Measurements from ENCODE around the gene IDUA. TPM values are rescaled to one million over a fixed set of nuclear protein-coding genes. Genes with fewer than 3 reads are reported as not detected.
A peak's percentile ranks its signal among the peaks of the same experiment; 100 is the strongest.

IDUA gene
- total RNA-seq, 1 donor from 2014 or later = 14.9 TPM

DNA sequence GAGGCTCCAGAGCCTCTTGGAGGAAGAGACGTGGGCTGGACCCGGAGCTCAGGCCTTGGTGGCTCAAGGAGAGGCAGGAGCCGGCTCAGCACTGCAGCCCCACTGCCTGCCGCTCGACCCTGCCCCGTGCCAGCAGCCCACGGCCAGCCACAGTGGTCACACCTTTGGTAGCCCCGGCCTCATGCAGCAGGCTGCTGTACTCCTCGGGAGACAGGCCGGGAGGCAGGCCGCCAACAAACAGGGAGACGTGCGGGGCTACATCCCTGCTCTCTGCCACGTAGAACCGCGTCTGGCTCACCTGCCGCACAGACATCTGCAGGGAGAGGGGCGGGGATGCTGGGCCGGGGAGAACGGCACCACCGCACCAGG, 21.1 kb upstream of the IDUA start:
- Mint-ChIP-seq H3K4me3 (ENCODE audit: unreplicated experiment) (peak overlapping the region; percentile 69), H3K27ac (ENCODE audit: unreplicated experiment) (no peak overlapping the region), H3K36me3 (ENCODE audit: low read depth, unreplicated experiment) (peaks cover 3% of the 10 kb centered on the region), H3K9me3 (ENCODE audit: unreplicated experiment) (no peaks in the 10 kb centered on the region), H3K4me1 (ENCODE audit: unreplicated experiment) (no peaks in the 10 kb centered on the region), H3K27me3 (ENCODE audit: unreplicated experiment) (peaks cover 21% of the 10 kb centered on the region)
- no peak for DNase-seq (ENCODE audit: low spot score)
- TF ChIP-seq, protein P1, sequence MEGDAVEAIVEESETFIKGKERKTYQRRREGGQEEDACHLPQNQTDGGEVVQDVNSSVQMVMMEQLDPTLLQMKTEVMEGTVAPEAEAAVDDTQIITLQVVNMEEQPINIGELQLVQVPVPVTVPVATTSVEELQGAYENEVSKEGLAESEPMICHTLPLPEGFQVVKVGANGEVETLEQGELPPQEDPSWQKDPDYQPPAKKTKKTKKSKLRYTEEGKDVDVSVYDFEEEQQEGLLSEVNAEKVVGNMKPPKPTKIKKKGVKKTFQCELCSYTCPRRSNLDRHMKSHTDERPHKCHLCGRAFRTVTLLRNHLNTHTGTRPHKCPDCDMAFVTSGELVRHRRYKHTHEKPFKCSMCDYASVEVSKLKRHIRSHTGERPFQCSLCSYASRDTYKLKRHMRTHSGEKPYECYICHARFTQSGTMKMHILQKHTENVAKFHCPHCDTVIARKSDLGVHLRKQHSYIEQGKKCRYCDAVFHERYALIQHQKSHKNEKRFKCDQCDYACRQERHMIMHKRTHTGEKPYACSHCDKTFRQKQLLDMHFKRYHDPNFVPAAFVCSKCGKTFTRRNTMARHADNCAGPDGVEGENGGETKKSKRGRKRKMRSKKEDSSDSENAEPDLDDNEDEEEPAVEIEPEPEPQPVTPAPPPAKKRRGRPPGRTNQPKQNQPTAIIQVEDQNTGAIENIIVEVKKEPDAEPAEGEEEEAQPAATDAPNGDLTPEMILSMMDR (IDR thresholded peaks at IDR 0.05; ENCODE audit: unreplicated experiment) = no peak

DNA sequence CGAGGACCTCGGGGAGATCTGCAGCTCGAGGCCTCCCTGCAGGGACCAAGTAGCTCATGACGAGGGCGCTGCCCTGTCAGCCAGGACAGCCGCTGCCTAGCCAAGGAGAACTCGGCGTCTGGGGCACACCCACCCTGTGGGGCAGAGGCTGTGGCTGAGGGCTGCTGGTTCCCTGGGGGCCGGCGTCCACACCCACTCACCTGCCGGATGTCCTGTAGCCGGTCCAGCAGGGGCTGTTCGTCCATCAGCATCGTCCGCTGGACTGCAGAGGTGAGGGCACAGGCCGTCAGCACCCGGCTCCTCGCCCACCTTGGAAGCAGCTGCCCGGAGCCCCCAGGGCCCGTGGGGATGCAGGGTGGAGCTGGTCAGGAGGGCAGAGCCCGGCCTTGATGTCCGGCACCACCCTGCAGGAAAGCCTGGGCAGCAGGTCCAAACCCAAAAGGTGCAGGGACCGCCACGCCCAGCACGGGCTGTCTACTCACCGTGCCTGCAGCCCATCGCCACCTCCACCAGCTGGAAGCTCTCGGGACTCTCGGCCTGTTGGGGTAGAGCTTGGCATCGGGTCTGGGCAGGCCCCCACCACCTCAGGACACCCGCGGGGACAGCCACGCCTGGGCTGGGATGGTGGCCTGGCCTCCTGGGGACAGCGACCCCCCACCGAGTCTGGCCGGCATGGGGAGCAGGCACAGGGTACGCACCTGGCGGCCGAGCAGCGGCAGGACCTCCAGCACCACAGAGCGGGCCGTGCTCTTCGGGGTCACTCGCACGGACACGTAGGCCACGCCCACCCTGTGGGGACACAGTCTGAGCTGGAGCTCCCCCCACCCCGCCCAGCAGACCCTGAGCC, 20.4 kb upstream of the IDUA start:
- no peaks in the 10 kb centered on the region for H3K9me3 Mint-ChIP-seq (ENCODE audit: unreplicated experiment)
- no peaks in the 10 kb centered on the region for H3K4me1 Mint-ChIP-seq (ENCODE audit: unreplicated experiment)
- peaks cover 22% of the 10 kb centered on the region for H3K27me3 Mint-ChIP-seq (ENCODE audit: unreplicated experiment)
- DNase-seq (ENCODE audit: low spot score) = no peak
- TF ChIP-seq, protein P1 (IDR thresholded peaks at IDR 0.05; ENCODE audit: unreplicated experiment) = no peak
- H3K4me3 Mint-ChIP-seq (ENCODE audit: unreplicated experiment) = no peak overlapping the region
- H3K36me3 Mint-ChIP-seq (ENCODE audit: low read depth, unreplicated experiment) = peaks cover 3% of the 10 kb centered on the region
- no peak overlapping the region for H3K27ac Mint-ChIP-seq (ENCODE audit: unreplicated experiment)

DNA sequence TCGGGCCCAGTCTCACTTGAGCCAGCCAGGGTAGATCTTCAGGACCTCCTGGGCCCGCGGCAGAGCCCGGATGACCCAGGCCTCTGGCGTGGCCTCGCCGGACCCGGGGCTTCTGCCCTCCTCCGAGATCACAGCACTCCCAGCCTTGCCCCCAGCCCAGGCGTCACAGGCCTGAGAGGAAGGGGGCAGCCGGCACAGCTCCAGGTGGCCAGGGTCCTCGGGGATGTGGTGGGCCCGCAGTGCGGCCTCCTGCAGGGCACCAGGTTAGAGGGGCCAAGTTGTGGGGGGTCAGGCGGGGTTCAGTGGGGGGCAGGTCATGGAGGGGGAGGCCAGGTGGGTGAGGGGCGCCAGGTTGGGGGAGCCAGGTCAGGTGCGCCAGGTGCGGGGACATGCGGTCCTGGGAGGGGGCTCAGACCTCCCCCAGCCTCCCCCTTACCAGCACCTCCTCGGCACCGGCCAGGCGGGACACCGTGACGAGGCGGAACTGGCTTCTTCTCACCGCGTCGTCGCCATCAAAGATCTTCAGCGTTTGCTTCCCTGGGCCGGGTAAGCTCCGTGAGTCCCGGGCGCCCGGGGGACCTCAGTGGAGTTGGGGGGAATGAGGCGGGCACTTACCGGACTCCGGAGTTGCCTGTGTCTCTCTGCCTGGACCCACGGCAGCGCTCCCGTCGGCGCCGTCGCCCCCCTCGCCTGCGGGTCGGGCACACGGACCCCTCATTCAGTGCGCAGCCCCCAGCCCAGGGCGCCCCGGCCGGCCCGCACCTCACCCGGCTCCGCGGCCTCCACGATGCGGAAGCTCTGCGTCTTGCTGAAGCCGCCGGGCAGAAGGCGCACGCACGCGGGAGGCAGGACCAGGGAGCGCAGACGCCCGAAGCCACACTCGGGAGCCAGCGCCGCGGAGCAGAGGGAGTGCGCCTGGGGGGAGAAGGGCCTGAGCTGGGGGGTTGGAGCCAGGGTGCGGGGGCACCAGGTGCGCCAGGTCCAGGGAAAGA, 19.4 kb upstream of the IDUA start:
- no peak for DNase-seq (ENCODE audit: low spot score)
- TF ChIP-seq, protein P1 (IDR thresholded peaks at IDR 0.05; ENCODE audit: unreplicated experiment) = no peak

DNA sequence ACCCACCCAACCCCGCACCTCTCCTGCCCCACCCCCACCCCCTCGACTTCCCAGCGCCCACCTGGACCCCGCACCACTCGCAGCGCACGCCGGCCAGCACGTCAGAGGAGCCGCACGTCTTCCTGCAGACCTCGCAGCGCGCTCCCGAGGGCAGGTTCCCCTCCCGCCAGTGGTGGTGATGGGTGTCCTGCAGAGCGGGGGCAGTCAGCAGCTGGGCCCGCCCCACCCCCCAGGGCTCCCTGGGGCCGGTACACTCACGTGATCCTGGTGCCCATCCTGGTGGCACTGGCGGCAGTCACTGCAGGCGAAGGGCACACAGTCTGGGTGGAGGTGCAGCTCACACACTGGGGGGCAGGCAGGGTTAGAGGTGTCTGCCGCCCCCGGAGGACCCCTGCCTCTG, 18.6 kb upstream of the IDUA start:
- no peak overlapping the region for H3K27ac Mint-ChIP-seq (ENCODE audit: unreplicated experiment)
- TF ChIP-seq, protein P1 (IDR thresholded peaks at IDR 0.05; ENCODE audit: unreplicated experiment) = no peak
- peaks cover 3% of the 10 kb centered on the region for H3K36me3 Mint-ChIP-seq (ENCODE audit: low read depth, unreplicated experiment)
- H3K4me3 Mint-ChIP-seq (ENCODE audit: unreplicated experiment) = no peak overlapping the region
- no peaks in the 10 kb centered on the region for H3K9me3 Mint-ChIP-seq (ENCODE audit: unreplicated experiment)
- H3K4me1 Mint-ChIP-seq (ENCODE audit: unreplicated experiment) = no peaks in the 10 kb centered on the region
- no peak for DNase-seq (ENCODE audit: low spot score)
- H3K27me3 Mint-ChIP-seq (ENCODE audit: unreplicated experiment) = peaks cover 21% of the 10 kb centered on the region

More for the DNA sequence above, 19.4 kb upstream of the IDUA start:
- H3K27me3 Mint-ChIP-seq (ENCODE audit: unreplicated experiment) = peaks cover 21% of the 10 kb centered on the region
- H3K27ac Mint-ChIP-seq (ENCODE audit: unreplicated experiment) = no peak overlapping the region
- H3K4me3 Mint-ChIP-seq (ENCODE audit: unreplicated experiment) = no peak overlapping the region
- H3K36me3 Mint-ChIP-seq (ENCODE audit: low read depth, unreplicated experiment) = peaks cover 3% of the 10 kb centered on the region
- no peaks in the 10 kb centered on the region for H3K9me3 Mint-ChIP-seq (ENCODE audit: unreplicated experiment)
- H3K4me1 Mint-ChIP-seq (ENCODE audit: unreplicated experiment) = no peaks in the 10 kb centered on the region
